Astrocyte of the spinal cord (primary cell): ENCODE measurements around the gene ZFHX2.

Source experiments
- DNase-seq: peaks from one replicate; pipeline ENCODE4 v3.0.0; 2011; ENCODE audit warnings: low read depth, low spot score
- H3K4me3 ChIP-seq: 2 replicates; pipeline ENCODE4 v1.5.1; 2011; ENCODE audit warnings: low read depth, mild to moderate bottlenecking, low read length, moderate library complexity
- in situ Hi-C: cut with HindIII; loops from 2 replicates; pipeline ENCODE4 v1.10.0; 2017; ENCODE audit warnings: low sequenced_read_pairs
- TF ChIP-seq, protein P1 (sequence below): IDR thresholded peaks from 2 replicates; pipeline ENCODE4 v1.5.1; 2012; ENCODE audit warnings: low read depth, mild to moderate bottlenecking, low read length, inconsistent platforms

ZFHX2 gene

DNA sequence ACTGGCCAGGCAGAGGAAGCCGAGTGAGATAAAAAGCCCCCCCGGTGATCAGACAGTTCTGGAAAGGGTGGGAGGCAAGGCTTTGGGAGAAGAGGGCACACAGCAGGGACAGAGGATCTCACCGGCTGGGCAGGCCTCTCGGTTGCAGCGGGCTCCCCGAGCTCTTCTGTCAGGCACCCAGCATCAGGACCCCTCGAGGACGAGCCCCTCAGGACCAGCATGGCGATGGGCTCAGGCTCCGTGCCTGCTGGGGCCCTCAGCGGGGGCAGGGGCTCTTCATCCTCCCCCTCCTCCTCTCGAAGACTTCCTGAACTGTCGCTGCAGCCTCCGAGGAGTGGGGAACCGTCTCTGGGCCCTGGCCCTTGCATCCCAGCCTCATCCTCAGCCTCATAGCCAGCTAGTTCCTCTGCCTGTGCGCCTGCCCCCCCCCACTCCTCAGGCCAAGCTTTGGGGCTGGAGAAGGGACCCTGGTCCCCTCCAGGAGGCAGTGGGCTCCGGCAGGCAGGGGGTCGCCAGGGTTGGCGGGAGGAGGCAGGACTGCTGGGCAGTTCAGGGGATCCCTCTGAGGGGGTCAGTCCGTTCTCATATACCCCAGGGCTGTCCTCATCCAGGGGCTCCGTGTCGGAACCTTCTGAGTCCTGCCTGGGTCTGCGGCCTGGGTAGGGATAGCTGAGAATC, 19.4 kb upstream of the ZFHX2 start:
- no peak for DNase-seq
- TF ChIP-seq, protein P1, sequence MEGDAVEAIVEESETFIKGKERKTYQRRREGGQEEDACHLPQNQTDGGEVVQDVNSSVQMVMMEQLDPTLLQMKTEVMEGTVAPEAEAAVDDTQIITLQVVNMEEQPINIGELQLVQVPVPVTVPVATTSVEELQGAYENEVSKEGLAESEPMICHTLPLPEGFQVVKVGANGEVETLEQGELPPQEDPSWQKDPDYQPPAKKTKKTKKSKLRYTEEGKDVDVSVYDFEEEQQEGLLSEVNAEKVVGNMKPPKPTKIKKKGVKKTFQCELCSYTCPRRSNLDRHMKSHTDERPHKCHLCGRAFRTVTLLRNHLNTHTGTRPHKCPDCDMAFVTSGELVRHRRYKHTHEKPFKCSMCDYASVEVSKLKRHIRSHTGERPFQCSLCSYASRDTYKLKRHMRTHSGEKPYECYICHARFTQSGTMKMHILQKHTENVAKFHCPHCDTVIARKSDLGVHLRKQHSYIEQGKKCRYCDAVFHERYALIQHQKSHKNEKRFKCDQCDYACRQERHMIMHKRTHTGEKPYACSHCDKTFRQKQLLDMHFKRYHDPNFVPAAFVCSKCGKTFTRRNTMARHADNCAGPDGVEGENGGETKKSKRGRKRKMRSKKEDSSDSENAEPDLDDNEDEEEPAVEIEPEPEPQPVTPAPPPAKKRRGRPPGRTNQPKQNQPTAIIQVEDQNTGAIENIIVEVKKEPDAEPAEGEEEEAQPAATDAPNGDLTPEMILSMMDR, result no peak
- in situ Hi-C loops, result no loop called here
- H3K4me3 ChIP-seq, result no peak overlapping the region

DNA sequence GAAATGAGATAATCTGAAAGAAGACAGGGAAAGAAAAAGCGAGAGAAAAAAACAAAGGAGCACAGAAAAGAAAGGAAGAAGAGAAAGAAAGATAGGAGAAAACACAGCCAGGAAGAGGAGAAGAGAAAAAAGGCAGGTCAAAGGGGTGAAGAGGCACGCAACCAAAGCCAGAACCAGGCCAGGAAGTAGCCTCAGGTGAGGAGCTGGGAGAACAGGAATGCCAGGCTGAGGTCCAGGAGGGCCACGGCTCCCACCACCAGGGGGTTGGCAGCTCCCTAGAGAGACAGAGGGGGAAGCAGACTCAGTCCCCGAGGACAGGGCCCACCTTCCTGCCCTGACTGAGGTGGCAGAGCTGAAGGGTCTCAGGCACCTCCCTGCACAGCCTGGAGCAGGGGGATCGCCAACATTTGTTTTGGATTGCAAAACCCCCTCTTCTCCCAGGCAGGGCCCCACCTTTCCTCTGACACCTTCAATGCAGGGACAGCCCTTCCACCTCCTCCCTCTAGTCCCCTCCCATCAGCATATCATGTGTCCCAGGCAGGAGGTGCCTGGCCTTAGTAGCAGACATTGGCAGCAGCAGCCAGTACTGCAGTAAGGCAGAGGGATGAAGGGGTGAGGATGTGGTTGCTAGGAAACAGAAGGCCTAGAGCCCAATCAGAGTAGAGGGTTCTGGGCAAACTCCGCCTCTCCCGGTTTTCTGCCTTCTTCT, 18.0 kb upstream of the ZFHX2 start:
- H3K4me3 ChIP-seq, result no peak overlapping the region
- DNase-seq, result no peak
- TF ChIP-seq, protein P1, result no peak
- in situ Hi-C loops, result no loop called here

DNA sequence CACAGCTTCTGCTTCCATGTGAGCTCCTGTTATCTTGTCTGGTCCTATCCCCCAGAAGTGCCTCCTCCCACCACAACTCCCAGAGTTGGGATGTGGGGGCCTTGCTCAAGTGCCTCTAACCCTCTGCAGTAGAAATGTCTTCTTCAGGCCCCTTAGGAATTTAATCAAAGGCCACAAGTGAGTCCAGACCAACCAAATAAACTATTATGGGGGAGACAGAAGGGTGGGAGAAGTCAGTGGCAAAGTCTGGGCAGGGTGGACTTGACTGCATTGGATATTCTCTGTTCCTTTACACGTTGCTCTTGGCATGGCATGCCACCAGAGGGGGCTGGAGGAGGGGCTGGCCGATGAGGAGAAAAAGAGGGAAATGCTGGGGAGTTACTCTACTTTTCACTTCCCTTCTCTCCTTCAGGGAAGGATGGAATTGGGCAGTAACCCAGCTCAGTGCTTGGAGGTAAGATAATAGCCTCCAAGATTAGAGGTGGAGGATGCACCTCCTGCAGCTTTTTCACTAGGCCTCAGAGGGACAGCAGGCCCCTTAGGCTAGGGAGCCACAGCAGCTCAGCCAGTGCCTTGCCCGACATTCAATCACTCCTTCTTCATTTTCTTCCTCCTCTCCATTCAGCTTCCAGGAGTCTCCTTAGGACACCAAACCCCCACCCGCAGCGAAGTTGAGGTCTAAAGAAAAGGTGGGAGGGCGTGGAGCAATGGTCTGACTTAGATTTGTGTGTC, 17.2 kb upstream of the ZFHX2 start:
- TF ChIP-seq, protein P1, result peak; percentile 48
- no peak overlapping the region for H3K4me3 ChIP-seq
- in situ Hi-C loops, result no loop called here
- no peak for DNase-seq

DNA sequence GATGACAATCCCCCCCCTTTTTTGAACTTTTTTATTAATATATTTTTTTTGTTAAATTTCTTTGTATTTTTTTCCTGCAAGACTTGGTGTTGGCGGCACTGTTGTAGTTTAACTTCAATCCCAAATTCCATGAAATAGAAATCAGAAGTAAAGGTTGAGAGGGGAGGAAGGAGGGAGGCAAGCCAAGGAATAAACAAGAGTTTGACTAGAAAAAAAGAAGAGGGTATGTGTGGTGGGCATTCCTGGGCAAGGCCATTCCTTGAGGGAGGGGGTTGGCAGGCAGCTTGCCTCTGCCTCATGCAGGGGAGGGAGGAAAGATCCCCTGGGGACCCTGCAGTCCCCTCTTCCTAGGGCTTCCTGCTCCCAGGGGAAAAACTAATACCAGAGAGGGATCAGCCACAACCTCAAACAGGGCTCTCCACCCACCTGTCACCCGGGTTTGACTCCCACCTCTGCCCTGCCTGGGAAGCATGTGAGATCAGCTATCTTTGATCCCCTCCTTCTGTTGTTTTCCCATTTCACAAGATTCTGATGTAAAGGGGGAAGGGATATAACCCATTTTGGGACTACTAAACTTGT, 16.5 kb upstream of the ZFHX2 start:
- TF ChIP-seq, protein P1, result no peak
- DNase-seq, result no peak
- in situ Hi-C loops, result no loop called here
- H3K4me3 ChIP-seq, result no peak overlapping the region

DNA sequence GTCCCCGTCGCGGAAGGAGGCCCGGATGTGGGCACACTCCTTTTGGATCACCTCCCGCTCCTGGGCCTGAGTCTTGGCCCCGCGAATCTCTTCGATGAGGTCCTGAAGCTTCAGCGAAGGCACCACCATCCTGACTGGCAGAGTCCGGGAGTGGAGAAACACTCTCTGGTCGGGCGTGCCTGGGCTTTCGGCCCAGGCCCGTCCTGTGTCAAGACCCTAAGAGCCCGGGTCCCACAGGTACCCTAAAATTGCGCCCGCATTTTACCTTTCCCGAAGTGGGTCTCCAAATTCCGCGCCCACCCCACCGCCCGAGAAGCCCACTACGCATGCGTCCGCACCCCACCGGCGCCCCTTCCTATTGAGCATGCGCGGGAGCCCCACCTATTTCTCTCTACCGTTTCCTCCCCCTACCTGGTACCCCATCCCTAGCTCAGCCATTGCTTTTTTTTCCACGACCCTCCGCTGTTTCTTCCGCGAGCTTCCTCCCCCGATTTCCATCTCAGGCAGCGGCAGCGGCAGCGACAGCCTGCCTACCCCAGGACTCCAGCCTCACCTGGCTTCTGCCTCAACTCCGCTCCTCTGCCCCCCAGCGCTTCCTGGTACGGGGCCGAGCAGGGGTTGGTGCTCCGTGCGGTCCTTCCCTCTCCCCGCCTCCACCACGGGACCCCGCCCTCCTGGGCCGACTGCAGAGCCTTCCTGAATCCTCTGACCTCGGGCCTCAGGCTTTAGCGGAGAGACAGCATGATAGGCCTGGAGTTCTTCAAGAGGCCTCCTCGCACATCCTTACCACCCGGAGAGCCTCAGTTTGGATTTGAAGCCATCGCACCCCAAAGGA, 15.8 kb upstream of the ZFHX2 start, which contains the start of gene AP1G2:
TSS of gene AP1G2 (minus strand) at position 606 of the 835 bp plus-strand sequence. CDS start at position 129, 477 bp downstream.
- TF ChIP-seq, protein P1, result no peak
- in situ Hi-C loops, result no loop called here
- peak; percentile 56 for DNase-seq
- H3K4me3 ChIP-seq, result peak within 1 kb of the TSS; percentile 60
